Cardiac muscle cell (in vitro differentiated cells and primary cell): Measurements from ENCODE around the gene DLD. TPM values are rescaled to one million over a fixed set of nuclear protein-coding genes. Genes with fewer than 3 reads are reported as not detected.
A peak's percentile ranks its signal among the peaks of the same experiment; 100 is the strongest.
"Not testable (repeated sequence)": the region's sequence is repeated elsewhere in the genome, so short reads cannot be mapped to it uniquely, and the experiment has no call there.

ENCODE experiments used
- DNase-seq, 2 donors: peaks; one replicate each; pipeline versions ENCODE4 v3.0.0 to v3.0.0-alpha.2; 2010 to 2017; ENCODE audit warnings: low read depth in 1 of 2, low spot score in 1 of 2
- H3K27ac ChIP-seq: fragments of 200-600 bp; sonication (generic); 2 replicates; pipeline ENCODE4 v1.5.1; 2016
- H3K27me3 ChIP-seq: fragments of 200-600 bp; sonication (generic); 2 replicates; pipeline ENCODE4 v1.6.0; 2016; ENCODE audit warnings: control low read depth
- H3K36me3 ChIP-seq: fragments of 200-600 bp; sonication (generic); 2 replicates; pipeline ENCODE4 v1.5.1; 2016; ENCODE audit warnings: control low read depth
- H3K4me1 ChIP-seq: fragments of 200-600 bp; sonication (generic); 2 replicates; pipeline ENCODE4 v1.8.1; 2017; ENCODE audit warnings: low read depth, mild to moderate bottlenecking, mixed run types
- H3K4me3 ChIP-seq: fragments of 200-600 bp; sonication (generic); 2 replicates; pipeline ENCODE4 v1.5.1; 2016; ENCODE audit warnings: mild to moderate bottlenecking
- H3K9me3 ChIP-seq: fragments of 200-600 bp; sonication (generic); 2 replicates; pipeline ENCODE4 v1.5.1; 2017; ENCODE audit warnings: low read depth, mild to moderate bottlenecking, control low read depth
- CTCF ChIP-seq: IDR thresholded peaks from 2 replicates; pipeline ENCODE4 v1.5.1; 2012; ENCODE audit warnings: low read depth, mild to moderate bottlenecking, low read length
- polyA plus RNA-seq: library from polyadenylated mRNA; unstranded; fragments of >200 nt; fragmentation: Nextera tagmentation; extraction: Ambion mirVana; gene quantifications from 2 replicates; pipeline ENCODE4 v1.2.1, GENCODE V29; 2016
- total RNA-seq: library from RNA; depleted of rRNA; stranded (reverse); fragments of >200 nt; gene quantifications from 2 replicates; pipeline ENCODE4 v1.2.3, GENCODE V29; 2016

DLD gene
- total and polyA plus RNA-seq, 2 experiments from 2014 or later = 199 to 250 TPM

- no peak overlapping the region for H3K4me3 ChIP-seq
- no peak for DNase-seq
- H3K36me3 ChIP-seq = peaks cover 59% of the 10 kb centered on the region
- no peaks in the 10 kb centered on the region for H3K27me3 ChIP-seq
- no peak overlapping the region for H3K27ac ChIP-seq
- no peaks in the 10 kb centered on the region for H3K9me3 ChIP-seq
- no peaks in the 10 kb centered on the region for H3K4me1 ChIP-seq
- TF ChIP-seq CTCF = no peak
Observed at GRCh38 chr7:107915541-107915940, 24.6 kb downstream of the DLD start.

GRCh38 chr7:107917763-107918651 lies 27.0 kb downstream of the DLD start:
- Histone ChIP-seq H3K4me1 (no peaks in the 10 kb centered on the region), H3K27me3 (no peaks in the 10 kb centered on the region), H3K4me3 (no peak overlapping the region), H3K9me3 (no peaks in the 10 kb centered on the region), H3K27ac (no peak overlapping the region), H3K36me3 (peaks cover 49% of the 10 kb centered on the region)
- no peak for TF ChIP-seq CTCF
- no peak for DNase-seq

- Histone ChIP-seq H3K27ac (no peak overlapping the region), H3K4me3 (no peak overlapping the region), H3K36me3 (peaks cover 55% of the 10 kb centered on the region), H3K27me3 (no peaks in the 10 kb centered on the region), H3K9me3 (no peaks in the 10 kb centered on the region), H3K4me1 (no peaks in the 10 kb centered on the region)
- no peak for DNase-seq
- no peak for TF ChIP-seq CTCF
Observed at GRCh38 chr7:107918948-107919347, 28.0 kb downstream of the DLD start.

- Histone ChIP-seq H3K4me1 (no peaks in the 10 kb centered on the region), H3K27me3 (no peaks in the 10 kb centered on the region), H3K9me3 (no peaks in the 10 kb centered on the region), H3K27ac (peak overlapping the region; percentile 15), H3K4me3 (no peak overlapping the region), H3K36me3 (peaks cover 54% of the 10 kb centered on the region)
- TF ChIP-seq CTCF = no peak
- peak in 1 of 2 donors; percentile 42 for DNase-seq
Observed at GRCh38 chr7:107920048-107920772, 29.2 kb downstream of the DLD start.

GRCh38 chr7:107921826-107922225 lies 30.8 kb downstream of the DLD start:
- H3K27me3 ChIP-seq, H3K4me1 ChIP-seq, H3K9me3 ChIP-seq, H3K4me3 ChIP-seq, DNase-seq, H3K27ac ChIP-seq: not testable (repeated sequence)
- H3K36me3 ChIP-seq = peaks cover 47% of the 10 kb centered on the region

GRCh38 chr7:107922886-107923285 lies 31.9 kb downstream of the DLD start:
- H3K27me3 ChIP-seq = no peaks in the 10 kb centered on the region
- TF ChIP-seq CTCF = no peak
- no peak overlapping the region for H3K27ac ChIP-seq
- peaks cover 49% of the 10 kb centered on the region for H3K36me3 ChIP-seq
- no peak overlapping the region for H3K4me3 ChIP-seq
- H3K9me3 ChIP-seq = no peaks in the 10 kb centered on the region
- DNase-seq = no peak
- no peaks in the 10 kb centered on the region for H3K4me1 ChIP-seq
